Mucosa of stomach (tissue), 1 donor: ENCODE measurements around the gene RGS3.

Experiments used
- H3K27me3 ChIP-seq: one replicate; pipeline ENCODE4 v1.7.0; 2013; ENCODE audit warnings: mild to moderate bottlenecking, low read length; ENCODE audit not compliant: control insufficient read depth, insufficient read depth
- H3K36me3 ChIP-seq: one replicate; pipeline ENCODE4 v1.7.0; 2013; ENCODE audit warnings: low read length; ENCODE audit not compliant: control insufficient read depth, insufficient read depth
- H3K4me1 ChIP-seq: one replicate; pipeline ENCODE4 v1.7.0; 2013; ENCODE audit warnings: mild to moderate bottlenecking, low read length; ENCODE audit not compliant: control insufficient read depth, insufficient read depth
- H3K4me3 ChIP-seq: one replicate; pipeline ENCODE4 v1.7.0; 2013; ENCODE audit warnings: low read length
- H3K9ac ChIP-seq: one replicate; pipeline ENCODE4 v1.7.0; 2013; ENCODE audit warnings: mild to moderate bottlenecking, low read length, moderate library complexity
- H3K9me3 ChIP-seq: one replicate; pipeline ENCODE4 v1.7.0; 2013; ENCODE audit warnings: mild to moderate bottlenecking, low read length, moderate library complexity; ENCODE audit not compliant: control insufficient read depth
- donor health status: Pancreatic carcinoma.

The RGS3 gene

GRCh38 chr9:113529336-113530009 is 65.9 kb downstream of the RGS3 start:
- Histone ChIP-seq H3K4me1 (peaks cover 37% of the 10 kb centered on the region), H3K36me3 (peaks cover 5% of the 10 kb centered on the region), H3K4me3 (no peak overlapping the region), H3K9ac (no peak overlapping the region), H3K27me3 (no peaks in the 10 kb centered on the region), H3K9me3 (no peaks in the 10 kb centered on the region)

GRCh38 chr9:113530022-113530635 is 66.6 kb downstream of the RGS3 start:
- Histone ChIP-seq H3K4me1 (peaks cover 30% of the 10 kb centered on the region), H3K9me3 (no peaks in the 10 kb centered on the region), H3K4me3 (no peak overlapping the region), H3K27me3 (no peaks in the 10 kb centered on the region), H3K9ac (no peak overlapping the region), H3K36me3 (peaks cover 5% of the 10 kb centered on the region)

- Histone ChIP-seq H3K4me1 (peaks cover 24% of the 10 kb centered on the region), H3K9me3 (no peaks in the 10 kb centered on the region), H3K4me3 (no peak overlapping the region), H3K27me3 (no peaks in the 10 kb centered on the region), H3K9ac (no peak overlapping the region), H3K36me3 (peaks cover 5% of the 10 kb centered on the region)
Observed at GRCh38 chr9:113530942-113531341, 67.4 kb downstream of the RGS3 start.

GRCh38 chr9:113531919-113532808 is 68.6 kb downstream of the RGS3 start:
- H3K27me3 ChIP-seq: no peaks in the 10 kb centered on the region
- no peak overlapping the region for H3K9ac ChIP-seq
- peaks cover 15% of the 10 kb centered on the region for H3K4me1 ChIP-seq
- no peaks in the 10 kb centered on the region for H3K9me3 ChIP-seq
- H3K4me3 ChIP-seq: no peak overlapping the region
- peaks cover 5% of the 10 kb centered on the region for H3K36me3 ChIP-seq

- no peak overlapping the region for H3K9ac ChIP-seq
- H3K4me1 ChIP-seq: peaks cover 8% of the 10 kb centered on the region
- H3K4me3 ChIP-seq: no peak overlapping the region
- H3K27me3 ChIP-seq: no peaks in the 10 kb centered on the region
- H3K36me3 ChIP-seq: peaks cover 5% of the 10 kb centered on the region
- H3K9me3 ChIP-seq: no peaks in the 10 kb centered on the region
Observed at GRCh38 chr9:113532809-113533190, 69.3 kb downstream of the RGS3 start.

GRCh38 chr9:113533335-113534225 is 70.1 kb downstream of the RGS3 start:
- H3K4me3 ChIP-seq: no peak overlapping the region
- H3K36me3 ChIP-seq: peaks cover 5% of the 10 kb centered on the region
- no peaks in the 10 kb centered on the region for H3K27me3 ChIP-seq
- H3K9ac ChIP-seq: no peak overlapping the region
- H3K4me1 ChIP-seq: peaks cover under 1% of the 10 kb centered on the region
- no peaks in the 10 kb centered on the region for H3K9me3 ChIP-seq

- Histone ChIP-seq H3K9ac (no peak overlapping the region), H3K4me3 (no peak overlapping the region), H3K27me3 (no peaks in the 10 kb centered on the region), H3K36me3 (no peaks in the 10 kb centered on the region), H3K9me3 (no peaks in the 10 kb centered on the region), H3K4me1 (peaks cover 4% of the 10 kb centered on the region)
Observed at GRCh38 chr9:113535756-113536155, 72.2 kb downstream of the RGS3 start.

GRCh38 chr9:113536166-113536482 is 72.6 kb downstream of the RGS3 start:
- Histone ChIP-seq H3K27me3 (no peaks in the 10 kb centered on the region), H3K4me1 (peaks cover 7% of the 10 kb centered on the region), H3K9me3 (no peaks in the 10 kb centered on the region), H3K36me3 (no peaks in the 10 kb centered on the region), H3K9ac (no peak overlapping the region), H3K4me3 (no peak overlapping the region)

GRCh38 chr9:113536483-113537228 is 73.1 kb downstream of the RGS3 start:
- Histone ChIP-seq H3K36me3 (no peaks in the 10 kb centered on the region), H3K9ac (no peak overlapping the region)

GRCh38 chr9:113537229-113537810 is 73.8 kb downstream of the RGS3 start:
- peaks cover 7% of the 10 kb centered on the region for H3K4me1 ChIP-seq
- H3K4me3 ChIP-seq: no peak overlapping the region
- no peak overlapping the region for H3K9ac ChIP-seq
- no peaks in the 10 kb centered on the region for H3K36me3 ChIP-seq
- H3K9me3 ChIP-seq: no peaks in the 10 kb centered on the region
- no peaks in the 10 kb centered on the region for H3K27me3 ChIP-seq

More at GRCh38 chr9:113536483-113537228, 73.1 kb downstream of the RGS3 start:
- Histone ChIP-seq H3K9me3 (no peaks in the 10 kb centered on the region), H3K27me3 (no peaks in the 10 kb centered on the region), H3K4me1 (peaks cover 7% of the 10 kb centered on the region), H3K4me3 (no peak overlapping the region)

GRCh38 chr9:113538131-113538530 is 74.6 kb downstream of the RGS3 start:
- no peaks in the 10 kb centered on the region for H3K9me3 ChIP-seq
- no peaks in the 10 kb centered on the region for H3K36me3 ChIP-seq
- no peak overlapping the region for H3K9ac ChIP-seq
- H3K27me3 ChIP-seq: no peaks in the 10 kb centered on the region
- no peak overlapping the region for H3K4me3 ChIP-seq
- H3K4me1 ChIP-seq: peaks cover 7% of the 10 kb centered on the region
